HepG2 (cell line): ENCODE measurements around the gene PPP1R14D. TPM values are rescaled to one million over a fixed set of nuclear protein-coding genes. Genes with fewer than 3 reads are reported as not detected.

Source experiments
- ATAC-seq: fragments of 200-7000 bp; cut with Tn5 transposase; 3 replicates; pipeline ENCODE4 v1.9.1; 2020; ENCODE audit warnings: mild to moderate bottlenecking, moderate library complexity
- BruUV-seq: library from RNA; stranded (reverse); fragments of 400-500 nt; replicated peaks from 2 replicates; lab custom pipeline; 2021; lab: Mats Ljungman, UMichigan
- CTCF ChIA-PET: fragments of 300-600 bp; formaldehyde crosslinking; extraction: SDS; loops from one replicate; lab custom pipeline; 2021; ENCODE audit warnings: low total read pairs, inconsistent platforms, low intra/inter-chr PET ratio; lab: Yijun Ruan, JAX
- POLR2A ChIA-PET: fragments of 350-600 bp; sonication (Branson Sonifier 250); formaldehyde crosslinking; loops from one replicate; lab custom pipeline; 2020; ENCODE audit warnings: antibody characterized with exemption, inconsistent platforms; lab: Yijun Ruan, JAX
- DNase-seq: peaks from one replicate; pipeline ENCODE4 v3.0.0-alpha.2; 2015; ENCODE audit warnings: low spot score
- FAIRE-seq: peaks from 3 replicates; lab custom pipeline; 2011; peaks lifted over from hg19 to GRCh38; lab: Jason Lieb, UNC
- H2AFZ ChIP-seq: one replicate; pipeline ENCODE4 v1.6.1; 2011; ENCODE audit warnings: low read length, inconsistent platforms
- H3K27ac ChIP-seq: fragments of 300-600 bp; 3 replicates; pipeline ENCODE4 v1.8.0; 2011; ENCODE audit warnings: mixed run types, mild to moderate bottlenecking, mixed read lengths, low read length, inconsistent platforms; ENCODE audit not compliant: insufficient read depth; ENCODE audit errors: extremely low read length
- H3K27me3 ChIP-seq, 2 experiments: fragments of 200-600 bp in 1 of 2; 2 replicates in 1 of 2; 3 replicates in 1 of 2; pipeline versions ENCODE4 v1.6.0 to v1.8.0; 2011; ENCODE audit warnings: low read length in 2 of 2, mild to moderate bottlenecking in 2 of 2, moderate library complexity in 2 of 2, inconsistent platforms in 1 of 2; ENCODE audit not compliant: insufficient read depth in 2 of 2, control insufficient read depth in 1 of 2
- H3K36me3 ChIP-seq, 2 experiments: fragments of 200-600 bp in 1 of 2; replicated peaks in 1 of 2; 2 replicates in 1 of 2; 3 replicates in 1 of 2; pipeline versions ENCODE4 v1.5.1 to v1.8.0; 2011; ENCODE audit warnings: low read length in 2 of 2, inconsistent platforms in 1 of 2; ENCODE audit not compliant: insufficient read depth in 2 of 2, control insufficient read depth in 1 of 2
- H3K4me1 ChIP-seq: 2 replicates; pipeline ENCODE4 v1.5.1; 2012; ENCODE audit warnings: low read length, inconsistent platforms; ENCODE audit not compliant: insufficient read depth
- H3K4me2 ChIP-seq: 2 replicates; pipeline ENCODE4 v1.6.0; 2011; ENCODE audit warnings: low read depth, low read length, inconsistent platforms
- H3K4me3 ChIP-seq, 3 experiments: fragments of 200-600 bp in 1 of 3; sonication (generic), shearing (Covaris generic) in 1 of 3; replicated peaks in 1 of 3; 2 replicates each; pipeline ENCODE4 v1.5.1; 2011 to 2016; ENCODE audit warnings: low read length in 3 of 3, inconsistent platforms in 2 of 3, low read depth in 2 of 3, mild to moderate bottlenecking in 2 of 3, control low read depth in 1 of 3, mixed read lengths in 1 of 3; ENCODE audit not compliant: insufficient read depth in 1 of 3
- H3K79me2 ChIP-seq: one replicate; pipeline ENCODE4 v1.6.1; 2011; ENCODE audit warnings: low read length, inconsistent platforms; ENCODE audit not compliant: insufficient read depth
- H3K9ac ChIP-seq: 2 replicates; pipeline ENCODE4 v1.6.0; 2011; ENCODE audit warnings: mild to moderate bottlenecking, low read depth, low read length, inconsistent platforms; ENCODE audit not compliant: insufficient read depth
- H3K9me3 ChIP-seq: 2 replicates; pipeline ENCODE4 v1.5.1; 2012; ENCODE audit warnings: mild to moderate bottlenecking, low read length
- H4K20me1 ChIP-seq: 2 replicates; pipeline ENCODE4 v1.6.0; 2011; ENCODE audit warnings: inconsistent platforms, mild to moderate bottlenecking, low read length, moderate library complexity; ENCODE audit not compliant: insufficient read depth
- CENPX ChIP-seq: sonication (generic); formaldehyde crosslinking; IDR thresholded peaks from 2 replicates; pipeline ENCODE4 v1.9.0; 2021; ENCODE audit warnings: mild to moderate bottlenecking, missing genetic modification reagents, moderate library complexity
- E2F2 ChIP-seq: sonication (generic); formaldehyde crosslinking; IDR thresholded peaks from 2 replicates; pipeline ENCODE4 v1.4.0; 2020; ENCODE audit warnings: missing genetic modification reagents, borderline replicate concordance
- ETV5 ChIP-seq: IDR thresholded peaks from 2 replicates; pipeline ENCODE4 v1.6.1; 2018; ENCODE audit warnings: missing biosample characterization, missing genetic modification reagents, inconsistent platforms, borderline replicate concordance
- FOSL1 ChIP-seq: sonication (generic); formaldehyde crosslinking; IDR thresholded peaks from 2 replicates; pipeline ENCODE4 v1.9.0; 2021; ENCODE audit warnings: missing genetic modification reagents, borderline replicate concordance
- KDM3A ChIP-seq: IDR thresholded peaks from 2 replicates; pipeline ENCODE4 v1.6.1; 2018; ENCODE audit warnings: low read depth, missing compliant biosample characterization
- MAFK ChIP-seq, 2 experiments: IDR thresholded peaks in 1 of 2; conservative IDR thresholded peaks in 1 of 2; 2 replicates each; pipeline ENCODE4 v1.6.1; 2011; ENCODE audit warnings: improper control_type of control experiment in 2 of 2, low read length in 2 of 2
- MTF2 ChIP-seq: sonication (generic); formaldehyde crosslinking; IDR thresholded peaks from 2 replicates; pipeline ENCODE4 v1.5.0; 2020; ENCODE audit warnings: missing genetic modification reagents, borderline replicate concordance
- NR2F6 ChIP-seq, 2 experiments: IDR thresholded peaks; 2 replicates each; pipeline ENCODE4 v1.6.1; 2016; ENCODE audit warnings: antibody characterized with exemption in 1 of 2, mild to moderate bottlenecking in 1 of 2
- U2AF1 ChIP-seq: fragments of 200-400 bp; formaldehyde crosslinking; optimal IDR thresholded peaks from 2 replicates; pipeline ENCODE3; 2017; ENCODE audit warnings: mild to moderate bottlenecking, low read depth, low read length
- YY1 ChIP-seq: IDR thresholded peaks from 2 replicates; pipeline ENCODE4 v1.6.1; 2011; ENCODE audit warnings: low read length, low read depth, moderate library complexity, mild to moderate bottlenecking; ENCODE audit not compliant: insufficient read depth, insufficient replicate concordance
- ZKSCAN5 ChIP-seq: sonication (generic); formaldehyde crosslinking; IDR thresholded peaks from 2 replicates; pipeline ENCODE4 v1.5.1; 2020; ENCODE audit warnings: mild to moderate bottlenecking, missing genetic modification reagents
- WGBS: methylation state at CpG from one replicate; pipeline ENCODE4 v1.1.6; 2017; ENCODE audit warnings: low lambda C conversion rate; 5-methylcytosine and 5-hydroxymethylcytosine counted together
- in situ Hi-C: cut with HindIII; loops from 2 replicates; pipeline ENCODE4 v1.10.0; 2017; ENCODE audit warnings: low pct_unique_long_range_greater_than_20kb; ENCODE audit not compliant: extremely low pct_ligation_motif_present
- intact Hi-C: fragments of 100-400 bp; cut with micrococcal nuclease; formaldehyde crosslinking; loops from one replicate; pipeline ENCODE4 v1.10.0; 2022; ENCODE audit not compliant: unreplicated experiment
- polyA plus RNA-seq, 8 experiments: library from polyadenylated mRNA; depleted of rRNA in 3 of 8; stranded (reverse) in 7 of 8; unstranded in 1 of 8; fragments of >200 nt; fragmentation: Illumina TruSeq in 4 of 8; extraction: Trizol in 4 of 8; gene quantifications; 2 replicates each; pipeline versions ENCODE4 v1.2.1 to v1.2.3, GENCODE V29; 2011 to 2016; ENCODE audit warnings: low read depth in 4 of 8, missing spikeins in 1 of 8, mixed read lengths in 1 of 8; ENCODE audit not compliant: insufficient read depth in 1 of 8
- total RNA-seq, 5 experiments: library from RNA; depleted of rRNA; stranded (reverse); fragments of >200 nt; fragmentation: Illumina TruSeq; extraction: Trizol; gene quantifications; 2 replicates each; pipeline ENCODE4 v1.2.3, GENCODE V29; 2016; ENCODE audit warnings: low read depth in 1 of 5
- TF ChIP-seq, protein P1 (sequence below): sonication (generic); formaldehyde crosslinking; conservative IDR thresholded peaks from 2 replicates; pipeline ENCODE4 v1.5.0; 2020; ENCODE audit warnings: missing genetic modification reagents
- TF ChIP-seq, protein P2 (sequence below): sonication (generic); formaldehyde crosslinking; IDR thresholded peaks from 2 replicates; pipeline ENCODE4 v1.4.0; 2020; ENCODE audit warnings: missing genetic modification reagents

The PPP1R14D gene
- total and polyA plus RNA-seq, 2 of the 13 experiments (the other 11 are each of a cell fraction or from before 2014, with no cell fraction given) = 0.53 to 0.55 TPM

DNA sequence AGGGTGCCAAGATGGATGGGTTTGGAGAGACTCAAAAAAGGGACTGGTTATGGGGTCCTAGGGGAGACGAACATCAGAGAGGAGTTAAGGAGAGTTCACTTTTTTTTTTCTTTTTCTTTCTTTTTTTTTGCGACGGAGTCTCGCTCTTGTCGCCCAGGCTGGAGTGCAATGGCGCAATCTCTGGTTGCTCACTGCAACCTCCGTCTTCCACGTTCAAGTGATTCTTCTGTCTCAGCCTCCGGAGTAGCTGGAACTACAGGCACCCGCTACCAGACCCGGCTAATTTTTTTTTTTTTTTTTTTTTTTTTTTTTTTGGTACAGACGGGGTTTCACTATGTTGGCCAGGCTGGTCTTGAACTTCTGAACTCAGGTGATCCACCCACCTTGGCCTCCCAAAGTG, 16.5 kb upstream of the PPP1R14D start (continued):
- TF ChIP-seq CENPX (no peak), MAFK (conservative IDR thresholded peaks at IDR 0.05 in 1 of 2, IDR thresholded peaks at IDR 0.05 in 1 of 2; ENCODE audit: low read length in 2 of 2) (no peak), ZKSCAN5 (CRISPR knock-in tag) (no peak), YY1 (no peak)
- TF ChIP-seq, protein P1, sequence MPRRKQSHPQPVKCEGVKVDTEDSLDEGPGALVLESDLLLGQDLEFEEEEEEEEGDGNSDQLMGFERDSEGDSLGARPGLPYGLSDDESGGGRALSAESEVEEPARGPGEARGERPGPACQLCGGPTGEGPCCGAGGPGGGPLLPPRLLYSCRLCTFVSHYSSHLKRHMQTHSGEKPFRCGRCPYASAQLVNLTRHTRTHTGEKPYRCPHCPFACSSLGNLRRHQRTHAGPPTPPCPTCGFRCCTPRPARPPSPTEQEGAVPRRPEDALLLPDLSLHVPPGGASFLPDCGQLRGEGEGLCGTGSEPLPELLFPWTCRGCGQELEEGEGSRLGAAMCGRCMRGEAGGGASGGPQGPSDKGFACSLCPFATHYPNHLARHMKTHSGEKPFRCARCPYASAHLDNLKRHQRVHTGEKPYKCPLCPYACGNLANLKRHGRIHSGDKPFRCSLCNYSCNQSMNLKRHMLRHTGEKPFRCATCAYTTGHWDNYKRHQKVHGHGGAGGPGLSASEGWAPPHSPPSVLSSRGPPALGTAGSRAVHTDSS (CRISPR knock-in tag) = no peak
- TF ChIP-seq, all 625 proteins: peak for 0

DNA sequence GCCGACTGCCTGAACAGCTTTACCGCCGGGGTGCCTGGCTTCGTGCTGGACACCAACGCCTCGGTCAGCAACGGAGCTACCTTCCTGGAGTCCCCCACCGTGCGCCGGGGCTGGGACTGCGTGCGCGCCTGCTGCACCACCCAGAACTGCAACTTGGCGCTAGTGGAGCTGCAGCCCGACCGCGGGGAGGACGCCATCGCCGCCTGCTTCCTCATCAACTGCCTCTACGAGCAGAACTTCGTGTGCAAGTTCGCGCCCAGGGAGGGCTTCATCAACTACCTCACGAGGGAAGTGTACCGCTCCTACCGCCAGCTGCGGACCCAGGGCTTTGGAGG, 16.2 kb upstream of the PPP1R14D start:
- POLR2A ChIA-PET = no interaction called here

More for the DNA sequence above, 16.2 kb upstream of the PPP1R14D start:
- H4K20me1 ChIP-seq = no peaks in the 10 kb centered on the region
- TF ChIP-seq, protein P2, sequence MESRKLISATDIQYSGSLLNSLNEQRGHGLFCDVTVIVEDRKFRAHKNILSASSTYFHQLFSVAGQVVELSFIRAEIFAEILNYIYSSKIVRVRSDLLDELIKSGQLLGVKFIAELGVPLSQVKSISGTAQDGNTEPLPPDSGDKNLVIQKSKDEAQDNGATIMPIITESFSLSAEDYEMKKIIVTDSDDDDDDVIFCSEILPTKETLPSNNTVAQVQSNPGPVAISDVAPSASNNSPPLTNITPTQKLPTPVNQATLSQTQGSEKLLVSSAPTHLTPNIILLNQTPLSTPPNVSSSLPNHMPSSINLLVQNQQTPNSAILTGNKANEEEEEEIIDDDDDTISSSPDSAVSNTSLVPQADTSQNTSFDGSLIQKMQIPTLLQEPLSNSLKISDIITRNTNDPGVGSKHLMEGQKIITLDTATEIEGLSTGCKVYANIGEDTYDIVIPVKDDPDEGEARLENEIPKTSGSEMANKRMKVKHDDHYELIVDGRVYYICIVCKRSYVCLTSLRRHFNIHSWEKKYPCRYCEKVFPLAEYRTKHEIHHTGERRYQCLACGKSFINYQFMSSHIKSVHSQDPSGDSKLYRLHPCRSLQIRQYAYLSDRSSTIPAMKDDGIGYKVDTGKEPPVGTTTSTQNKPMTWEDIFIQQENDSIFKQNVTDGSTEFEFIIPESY (CRISPR knock-in tag) = peak; percentile 57; the same call in 1 of the 2 replicates
- TF ChIP-seq U2AF1 = no peak
- no peak for TF ChIP-seq NR2F6 (IDR thresholded peaks at IDR 0.05)
- no peak for TF ChIP-seq NR2F6 (CRISPR knock-in tag; IDR thresholded peaks at IDR 0.05)
- no peak for TF ChIP-seq E2F2
- no peak for TF ChIP-seq KDM3A (CRISPR knock-in tag)
- TF ChIP-seq FOSL1 (CRISPR knock-in tag) = no peak
- no peak for TF ChIP-seq MTF2 (CRISPR knock-in tag)
- TF ChIP-seq ETV5 (CRISPR knock-in tag) = no peak
- TF ChIP-seq, all 625 proteins: peak for 1
- DNase-seq = no peak
- ATAC-seq = no peak
- Histone ChIP-seq H3K4me1 (peaks cover 48% of the 10 kb centered on the region), H3K79me2 (no peaks in the 10 kb centered on the region), H3K36me3 (no peaks in the 10 kb centered on the region), H3K9ac (no peak overlapping the region), H3K27me3 (peaks cover 4 to 17% of the 10 kb centered on the region in 2 experiments; a peak in 3 of 5 replicates), H2AFZ (no peak overlapping the region), H3K4me3 (no peak overlapping the region), H3K9me3 (no peaks in the 10 kb centered on the region), H3K4me2 (no peak overlapping the region), H3K27ac (no peak overlapping the region)
- intact Hi-C loops (no loop called here), in situ Hi-C loops (no loop called here)
- CTCF ChIA-PET = no interaction called here
- BruUV-seq = no TSS peak
- no peak for FAIRE-seq
- 89% methylated on average over 20 of the region's 28 CpGs for WGBS
